ENCODE results near the gene PLEKHA7. TPM values are rescaled to one million over a fixed set of nuclear protein-coding genes. Genes with fewer than 3 reads are reported as not detected.

Gene PLEKHA7
- total and polyA plus RNA-seq, 2 of the 13 experiments (the other 11 are each of a cell fraction or from before 2014, with no cell fraction given) = 17.5 to 18.7 TPM

- TF ChIP-seq PAF1 (CRISPR knock-in tag; IDR thresholded peaks at IDR 0.05) (no peak), NRL (CRISPR knock-in tag; IDR thresholded peaks at IDR 0.05; ENCODE audit: borderline replicate concordance) (no peak), IKZF1 (IDR thresholded peaks at IDR 0.05) (no peak)
Observed at GRCh38 chr11:16841984-16842383, 172.2 kb downstream of the PLEKHA7 start (continued).

DNA sequence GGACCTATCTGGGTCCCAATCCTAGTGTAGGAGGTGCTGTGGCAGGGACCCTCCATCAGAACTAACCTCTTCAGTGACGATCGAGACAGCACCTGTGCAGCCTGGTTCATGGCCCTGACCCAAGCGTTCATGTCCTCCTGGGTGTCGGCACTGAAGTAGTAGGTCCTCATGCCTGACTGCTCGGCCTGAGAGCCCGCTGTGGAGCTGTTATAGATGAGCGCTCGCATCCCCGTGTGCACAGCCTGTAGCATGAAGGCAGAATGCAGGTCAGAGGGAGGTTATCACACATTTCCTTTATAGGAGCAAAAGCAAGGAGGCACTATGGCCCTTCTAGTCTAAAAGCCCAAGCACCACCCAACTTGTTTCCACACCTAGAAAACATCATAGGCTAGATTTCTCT, 172.7 kb downstream of the PLEKHA7 start:
- Histone ChIP-seq H4K20me1 (ENCODE audit: insufficient read depth, low read length) (no peaks in the 10 kb centered on the region), H3K4me2 (ENCODE audit: low read depth, low read length) (no peak overlapping the region), H3K27me3 (ENCODE audit: control insufficient read depth in 1 of 2, insufficient read depth in 2 of 2, low read length in 2 of 2) (no peaks in the 10 kb centered on the region), H3K4me1 (ENCODE audit: insufficient read depth, low read length) (no peaks in the 10 kb centered on the region), H3K9me3 (ENCODE audit: low read length) (no peaks in the 10 kb centered on the region), H3K36me3 (replicated peaks in 1 of 2; ENCODE audit: control insufficient read depth in 1 of 2, insufficient read depth in 2 of 2, low read length in 2 of 2) (peaks cover 18 to 63% of the 10 kb centered on the region in 2 experiments), H3K79me2 (ENCODE audit: insufficient read depth, low read length) (no peaks in the 10 kb centered on the region), H3K9ac (ENCODE audit: insufficient read depth, low read depth, low read length) (no peak overlapping the region), H2AFZ (ENCODE audit: low read length) (no peak overlapping the region), H3K4me3 (replicated peaks in 1 of 3; ENCODE audit: insufficient read depth in 1 of 3, low read depth in 2 of 3, low read length in 3 of 3) (no peak overlapping the region), H3K27ac (ENCODE audit: extremely low read length, insufficient read depth, low read length) (no peak overlapping the region)
- no peak for FAIRE-seq
- 100% methylated on average over 4 of the region's 9 CpGs for WGBS (ENCODE audit: low lambda C conversion rate)
- POLR2A ChIA-PET = no interaction called here
- CTCF ChIA-PET (ENCODE audit: low intra/inter-chr PET ratio, low total read pairs) = no interaction called here
- intact Hi-C loops (cut with micrococcal nuclease; ENCODE audit: unreplicated experiment) (no loop called here), in situ Hi-C loops (cut with HindIII; ENCODE audit: extremely low pct_ligation_motif_present, low pct_unique_long_range_greater_than_20kb) (no loop called here)
- DNase-seq (ENCODE audit: low spot score) = no peak
- no TSS peak for BruUV-seq (replicated peaks)
- TF ChIP-seq DBP (CRISPR knock-in tag; IDR thresholded peaks at IDR 0.05; ENCODE audit: not compliant biosample characterization) (no peak), TCF7 (IDR thresholded peaks at IDR 0.05; ENCODE audit: low read depth) (no peak), ZNF501 (CRISPR knock-in tag; IDR thresholded peaks at IDR 0.05) (no peak), RFXANK (CRISPR knock-in tag; IDR thresholded peaks at IDR 0.05) (no peak), KDM3A (CRISPR knock-in tag; IDR thresholded peaks at IDR 0.05; ENCODE audit: low read depth) (no peak), CCAR2 (optimal IDR thresholded peaks at IDR 0.05; ENCODE audit: low read depth, low read length) (no peak), NR2F1 (CRISPR knock-in tag; IDR thresholded peaks at IDR 0.05) (no peak), EED (CRISPR knock-in tag; IDR thresholded peaks at IDR 0.05) (no peak), ZNF713 (CRISPR knock-in tag; IDR thresholded peaks at IDR 0.05) (no peak), ZNF761 (CRISPR knock-in tag; conservative IDR thresholded peaks at IDR 0.05) (no peak), ZSCAN9 (CRISPR knock-in tag; IDR thresholded peaks at IDR 0.05; ENCODE audit: borderline replicate concordance) (no peak), MYPOP (CRISPR knock-in tag; IDR thresholded peaks at IDR 0.05) (no peak), CHD2 (IDR thresholded peaks at IDR 0.05; ENCODE audit: low read depth, low read length) (no peak), IRX3 (CRISPR knock-in tag; IDR thresholded peaks at IDR 0.05; ENCODE audit: borderline replicate concordance, low read depth) (no peak), GATAD1 (CRISPR knock-in tag; IDR thresholded peaks at IDR 0.05) (no peak), MED8 (CRISPR knock-in tag; IDR thresholded peaks at IDR 0.05; ENCODE audit: insufficient replicate concordance) (no peak), RBM22 (optimal IDR thresholded peaks at IDR 0.05; ENCODE audit: low read length) (no peak)
- TF ChIP-seq, protein P1, sequence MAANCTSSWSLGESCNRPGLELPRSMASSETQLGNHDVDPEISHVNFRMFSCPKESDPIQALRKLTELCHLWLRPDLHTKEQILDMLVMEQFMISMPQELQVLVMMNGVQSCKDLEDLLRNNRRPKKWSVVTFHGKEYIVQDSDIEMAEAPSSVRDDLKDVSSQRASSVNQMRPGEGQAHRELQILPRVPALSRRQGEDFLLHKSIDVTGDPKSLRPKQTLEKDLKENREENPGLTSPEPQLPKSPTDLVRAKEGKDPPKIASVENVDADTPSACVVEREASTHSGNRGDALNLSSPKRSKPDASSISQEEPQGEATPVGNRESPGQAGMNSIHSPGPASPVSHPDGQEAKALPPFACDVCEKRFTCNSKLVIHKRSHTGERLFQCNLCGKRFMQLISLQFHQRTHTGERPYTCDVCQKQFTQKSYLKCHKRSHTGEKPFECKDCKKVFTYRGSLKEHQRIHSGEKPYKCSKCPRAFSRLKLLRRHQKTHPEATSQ (CRISPR knock-in tag; IDR thresholded peaks at IDR 0.05; ENCODE audit: borderline replicate concordance) = no peak
- TF ChIP-seq, protein P2, sequence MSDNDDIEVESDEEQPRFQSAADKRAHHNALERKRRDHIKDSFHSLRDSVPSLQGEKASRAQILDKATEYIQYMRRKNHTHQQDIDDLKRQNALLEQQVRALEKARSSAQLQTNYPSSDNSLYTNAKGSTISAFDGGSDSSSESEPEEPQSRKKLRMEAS (IDR thresholded peaks at IDR 0.05) = no peak
- no peak for ATAC-seq
